Hematopoietic multipotent progenitor cell treated with erythropoietin and hydrocortisone succinate and interleukin-3 and kit ligand, for 6 days (in vitro differentiated cells): ENCODE results near the gene NR6A1.
A peak's percentile ranks its signal among the peaks of the same experiment; 100 is the strongest.

Experiments
- DNase-seq: peaks from one replicate; pipeline ENCODE4 v3.0.0-alpha.2; 2015

The NR6A1 gene

GRCh38 chr9:124562328-124562727, 208.8 kb downstream of the NR6A1 start:
- no peak for DNase-seq

- no peak for DNase-seq
Measured at GRCh38 chr9:124559871-124560270, 211.2 kb downstream of the NR6A1 start.

DNA sequence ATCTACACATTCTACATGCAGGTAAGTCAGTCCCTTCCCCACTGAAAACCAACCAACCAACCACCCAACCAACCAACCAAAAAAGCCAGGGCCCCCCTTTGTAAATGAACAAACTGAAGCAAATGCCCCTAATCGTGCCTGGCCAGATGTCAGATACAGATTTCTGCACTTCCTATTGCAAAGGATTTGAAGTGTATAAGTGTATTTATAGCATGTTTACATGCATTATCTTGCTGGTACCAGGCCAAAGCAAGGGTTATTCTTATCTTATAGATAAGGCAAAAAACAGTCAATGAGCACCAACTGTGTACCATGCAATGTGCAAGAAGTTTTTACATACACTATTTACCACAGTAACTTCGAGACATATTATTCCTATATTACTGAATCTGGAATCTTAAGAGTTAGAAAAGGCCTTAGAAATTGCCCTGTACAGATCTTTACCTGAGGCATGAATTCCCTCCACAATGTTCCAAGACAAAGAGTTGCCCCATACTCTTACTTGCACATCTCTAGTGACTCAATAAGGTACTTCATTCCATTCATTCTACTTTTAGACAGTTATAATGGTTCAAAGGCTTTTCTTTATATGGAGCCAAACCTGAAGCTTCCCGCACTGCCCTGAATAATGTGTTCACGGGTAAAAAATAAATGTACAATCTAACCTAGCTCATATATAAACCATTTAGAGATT, 212.2 kb downstream of the NR6A1 start:
- peak; percentile 51 for DNase-seq

DNA sequence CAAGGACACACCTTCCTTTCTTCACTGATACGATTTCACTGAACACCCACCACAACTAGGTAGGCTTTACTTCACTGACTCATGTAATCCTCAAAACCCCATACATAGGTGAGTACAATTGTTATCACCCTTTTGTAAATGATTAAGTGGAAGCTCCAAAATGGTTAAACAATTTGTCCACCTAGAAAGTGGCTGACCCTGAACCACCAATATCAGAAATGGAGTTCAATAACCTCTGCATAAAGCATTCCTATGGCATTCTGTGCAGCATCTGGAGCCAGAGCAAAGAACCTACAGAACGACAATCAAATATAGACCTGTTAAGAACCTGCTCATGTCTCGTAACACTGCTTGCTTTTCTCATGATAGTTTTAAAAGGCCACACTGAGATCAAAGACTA, 213.2 kb downstream of the NR6A1 start:
- no peak for DNase-seq

GRCh38 chr9:124555043-124555442, 216.1 kb downstream of the NR6A1 start:
- no peak for DNase-seq

DNA sequence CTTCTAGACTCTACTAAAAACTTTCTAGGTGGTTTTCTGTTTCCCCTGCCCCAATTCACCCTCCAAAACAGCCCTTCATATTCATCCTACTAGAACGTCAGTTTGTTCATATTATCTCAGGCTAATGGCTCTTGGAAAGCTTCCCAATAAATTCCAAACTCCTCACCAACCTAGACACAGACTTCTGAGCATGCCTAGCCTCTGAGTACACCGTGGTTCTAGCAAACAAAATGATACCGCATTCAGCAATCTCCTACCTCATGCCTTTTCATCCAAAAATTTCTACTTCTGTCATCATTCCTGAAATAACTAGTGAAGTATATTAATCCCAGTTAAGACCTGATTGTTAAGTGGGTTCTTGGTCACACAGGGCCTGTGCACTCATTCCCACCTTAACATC, 217.4 kb downstream of the NR6A1 start:
- DNase-seq, result no peak

DNA sequence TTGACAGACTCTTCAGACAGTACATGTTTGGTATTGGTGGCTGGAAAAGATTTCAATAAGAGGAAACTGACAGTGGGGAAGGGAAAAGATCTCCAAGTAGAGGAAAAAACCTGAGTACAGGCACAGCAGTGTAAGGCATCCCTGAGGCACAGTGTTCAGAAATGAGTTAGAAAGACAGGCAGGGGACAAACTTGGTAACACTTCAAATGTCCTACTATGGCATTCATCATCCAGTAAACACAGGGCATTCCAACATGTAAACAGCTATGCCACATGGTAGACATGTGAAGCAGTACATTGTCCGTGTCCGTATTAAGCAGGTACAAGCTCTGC, 218.9 kb downstream of the NR6A1 start:
- no peak for DNase-seq

DNA sequence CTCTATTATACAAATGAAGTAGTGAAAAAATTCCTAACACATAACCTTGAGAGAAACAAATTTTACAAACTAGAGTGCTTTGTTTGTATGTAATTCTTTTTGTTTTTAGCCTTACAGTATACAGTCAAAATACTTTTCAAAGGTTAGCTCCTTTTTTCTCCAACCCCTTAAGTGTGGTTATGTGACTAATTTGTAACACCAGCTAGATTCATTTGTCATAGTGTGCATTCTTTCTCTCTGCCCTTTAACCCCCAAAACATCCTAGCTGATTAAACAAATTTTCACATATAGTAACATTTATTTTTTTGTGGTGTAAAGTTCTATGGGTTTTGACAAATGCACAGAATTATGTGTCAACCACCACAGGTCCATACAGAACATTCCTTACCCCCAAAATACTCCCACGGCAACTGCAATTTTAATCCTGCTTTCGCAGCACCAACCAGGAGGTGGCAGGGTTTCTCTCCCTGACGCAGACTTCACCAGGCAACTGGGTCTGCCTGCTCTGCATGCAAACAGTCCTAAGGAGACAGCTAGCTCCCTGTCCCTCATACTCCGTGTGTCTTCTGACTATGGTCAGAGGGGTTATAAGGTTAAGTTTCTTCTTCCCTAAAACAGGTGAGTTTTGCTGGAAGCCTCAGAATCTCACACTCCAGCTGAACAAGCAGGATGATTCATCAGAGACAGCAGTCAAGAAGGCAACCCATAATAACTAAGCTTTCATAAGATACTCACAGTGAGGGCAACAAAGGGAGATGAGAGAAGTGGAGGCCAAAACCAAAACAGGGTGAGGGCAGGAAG, 219.4 kb downstream of the NR6A1 start:
- DNase-seq, result peak; percentile 72

- DNase-seq, result no peak
Measured at GRCh38 chr9:124550072-124550471, 221.0 kb downstream of the NR6A1 start.

DNA sequence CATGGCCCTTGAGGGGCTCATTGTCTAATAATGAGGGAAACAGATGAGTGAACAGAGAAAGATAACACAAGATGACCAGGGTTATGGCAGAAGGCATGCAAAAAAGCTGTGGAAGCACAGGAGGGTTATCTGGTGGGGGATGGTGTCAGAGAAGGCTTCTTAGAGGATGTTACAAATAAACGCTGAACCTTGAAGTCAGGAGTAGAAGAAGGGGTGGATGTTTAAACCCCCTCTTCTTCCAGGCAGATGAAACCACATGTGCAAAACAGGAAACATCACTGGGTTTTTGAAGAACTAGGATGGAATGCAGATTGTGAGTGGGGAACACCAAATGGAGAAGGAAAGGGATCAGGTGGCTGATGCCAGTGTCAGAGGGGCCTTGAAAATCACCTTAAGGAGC, 222.1 kb downstream of the NR6A1 start:
- DNase-seq, result no peak

DNA sequence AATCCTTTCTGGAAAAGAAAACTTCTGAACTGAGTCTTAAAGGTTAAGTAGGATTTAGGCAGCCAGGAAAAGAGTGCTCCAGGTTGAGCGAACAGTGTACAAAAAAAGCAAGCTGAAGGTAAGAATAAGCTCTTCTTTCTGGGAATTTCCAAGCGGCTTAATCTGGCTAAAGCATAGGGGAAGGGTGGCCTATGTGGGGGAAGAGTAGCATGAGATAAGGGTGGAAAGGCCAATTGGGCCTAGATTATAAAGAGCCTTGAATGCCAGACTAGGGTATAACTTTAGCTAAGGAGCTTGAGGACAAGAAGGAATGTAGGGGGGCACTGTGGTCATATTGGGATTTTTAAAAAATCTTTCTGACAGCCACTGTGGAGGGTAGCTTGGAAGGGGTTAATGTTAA, 226.6 kb downstream of the NR6A1 start:
- peak; percentile 11 for DNase-seq

DNA sequence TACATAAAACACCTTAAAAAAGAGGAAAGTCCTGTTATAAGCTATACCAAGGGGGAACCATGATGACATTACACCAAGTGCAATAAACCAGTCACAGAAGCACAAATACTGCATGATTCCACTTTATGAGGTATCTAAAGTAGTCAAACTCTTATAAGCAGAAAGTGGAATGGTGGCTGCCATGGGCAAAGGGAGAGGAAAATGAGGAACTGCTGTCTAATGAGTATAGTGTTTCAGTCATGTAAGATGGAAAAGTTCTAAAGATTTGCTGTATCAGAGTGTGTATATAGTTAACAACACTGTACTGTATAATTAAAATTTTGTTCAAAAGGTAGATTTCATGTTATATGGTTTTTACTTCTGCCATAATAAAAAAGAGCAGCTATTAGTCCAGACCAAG, 229.3 kb downstream of the NR6A1 start:
- DNase-seq, result no peak

- peak; percentile 77 for DNase-seq
Measured at GRCh38 chr9:124537926-124538325, 233.2 kb downstream of the NR6A1 start.

GRCh38 chr9:124535846-124536245, 235.3 kb downstream of the NR6A1 start:
- DNase-seq, result no peak

GRCh38 chr9:124532897-124533296, 238.2 kb downstream of the NR6A1 start:
- peak; percentile 16 for DNase-seq

DNA sequence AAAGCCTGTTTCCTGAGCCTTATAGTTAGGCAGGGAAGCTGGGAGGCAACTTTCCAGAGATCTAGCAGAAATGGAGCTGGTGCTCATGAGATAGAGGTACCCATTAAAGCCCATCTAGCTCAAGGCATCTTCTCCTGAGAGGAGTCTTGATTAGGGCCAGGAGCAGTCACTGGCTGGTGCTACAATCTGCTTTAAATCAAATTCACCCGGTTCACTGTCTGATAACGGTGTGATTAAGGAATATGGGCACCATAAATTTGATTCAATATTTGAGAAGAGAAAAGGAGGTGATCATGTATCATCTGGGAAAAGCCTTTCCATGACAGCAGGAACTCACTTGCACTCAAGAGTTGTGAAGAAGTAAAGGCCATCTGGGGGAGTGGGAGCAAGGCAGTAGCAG, 240.0 kb downstream of the NR6A1 start:
- no peak for DNase-seq

- no peak for DNase-seq
Measured at GRCh38 chr9:124530246-124530645, 240.9 kb downstream of the NR6A1 start.

GRCh38 chr9:124527781-124528180, 243.3 kb downstream of the NR6A1 start:
- DNase-seq, result no peak

DNA sequence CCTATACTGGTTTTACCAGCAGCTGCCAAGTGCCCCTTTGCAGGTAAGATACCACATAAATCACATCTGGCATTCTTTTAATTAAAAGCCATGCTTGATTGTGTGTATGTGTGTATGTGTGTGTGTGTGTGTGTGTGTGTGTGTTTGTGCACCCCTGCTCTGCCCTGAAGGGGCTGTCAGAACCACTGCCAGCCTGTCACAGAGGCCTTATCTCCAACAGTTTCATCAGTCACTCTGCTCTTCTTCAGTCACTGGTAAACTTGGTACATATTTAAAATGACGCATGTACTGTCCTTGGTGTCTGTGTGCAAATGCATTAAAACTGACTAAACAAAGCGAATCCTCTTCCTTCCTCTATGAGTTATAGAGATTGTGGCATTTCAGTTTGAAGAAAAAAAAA, 244.9 kb downstream of the NR6A1 start:
- DNase-seq, result no peak

GRCh38 chr9:124522121-124523098, 248.7 kb downstream of the NR6A1 start:
- DNase-seq, result no peak

DNA sequence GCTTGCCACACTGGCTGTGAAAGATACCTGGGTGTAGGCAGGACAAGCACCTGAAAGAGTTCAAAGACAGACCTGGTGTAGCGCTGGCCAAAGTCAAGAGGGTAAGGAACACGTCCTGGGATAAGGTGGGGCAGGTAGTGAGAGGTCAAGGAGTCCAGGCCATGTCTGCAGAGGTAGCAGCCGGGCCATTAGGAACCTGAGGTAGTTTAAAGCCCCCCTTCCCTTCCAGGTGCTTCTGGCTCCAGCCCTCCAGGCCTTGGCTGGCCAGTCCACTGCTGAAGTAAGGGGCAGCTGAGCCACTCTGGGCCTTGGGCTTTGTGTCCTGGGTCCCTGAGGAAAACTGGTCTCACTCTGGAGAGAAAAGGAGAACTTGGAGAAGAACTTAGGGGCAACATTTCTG, 250.0 kb downstream of the NR6A1 start:
- no peak for DNase-seq

GRCh38 chr9:124520206-124520596, 250.9 kb downstream of the NR6A1 start:
- DNase-seq, result no peak

DNA sequence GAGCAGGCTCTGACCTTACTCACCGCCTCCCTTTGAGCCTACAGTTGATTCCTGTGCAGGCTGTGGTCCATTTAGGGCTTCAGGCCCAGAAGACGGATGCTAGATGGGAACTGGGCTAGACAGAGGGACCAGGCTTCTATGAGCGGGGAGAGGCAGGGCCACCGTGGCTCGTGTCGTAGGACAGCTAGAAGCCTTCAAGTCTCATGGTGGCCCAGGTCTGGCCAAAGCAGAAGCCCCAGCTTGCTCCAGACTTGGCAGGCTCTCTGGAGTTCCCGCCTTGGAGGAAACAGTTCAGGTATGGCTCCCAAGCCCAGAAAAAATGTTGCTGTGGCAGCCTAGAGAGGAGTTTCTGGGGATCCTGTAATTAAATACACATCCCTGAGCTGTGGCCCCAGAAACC, 253.0 kb downstream of the NR6A1 start:
- no peak for DNase-seq

- DNase-seq, result no peak
Measured at GRCh38 chr9:124517600-124517999, 253.5 kb downstream of the NR6A1 start.
